HG02759 (cell line): Measurements from ENCODE around the gene PITPNC1.
"Not testable (repeated sequence)": the region's sequence is repeated elsewhere in the genome, so short reads cannot be mapped to it uniquely, and the experiment has no call there.

Experiments
- ATAC-seq: cut with Tn5 transposase; IDR thresholded peaks from one replicate; pipeline ENCODE4 v1.9.1; 2021; ENCODE audit warnings: mild to moderate bottlenecking, moderate library complexity; ENCODE audit not compliant: unreplicated experiment

Gene PITPNC1

GRCh38 chr17:67503739-67504138, 126.7 kb downstream of the PITPNC1 start:
- no peak for ATAC-seq

- ATAC-seq: no peak
These were observed 127.1 kb downstream of the PITPNC1 start for GRCh38 chr17:67504182-67504581.

GRCh38 chr17:67506966-67507365, 129.9 kb downstream of the PITPNC1 start:
- ATAC-seq: no peak

DNA sequence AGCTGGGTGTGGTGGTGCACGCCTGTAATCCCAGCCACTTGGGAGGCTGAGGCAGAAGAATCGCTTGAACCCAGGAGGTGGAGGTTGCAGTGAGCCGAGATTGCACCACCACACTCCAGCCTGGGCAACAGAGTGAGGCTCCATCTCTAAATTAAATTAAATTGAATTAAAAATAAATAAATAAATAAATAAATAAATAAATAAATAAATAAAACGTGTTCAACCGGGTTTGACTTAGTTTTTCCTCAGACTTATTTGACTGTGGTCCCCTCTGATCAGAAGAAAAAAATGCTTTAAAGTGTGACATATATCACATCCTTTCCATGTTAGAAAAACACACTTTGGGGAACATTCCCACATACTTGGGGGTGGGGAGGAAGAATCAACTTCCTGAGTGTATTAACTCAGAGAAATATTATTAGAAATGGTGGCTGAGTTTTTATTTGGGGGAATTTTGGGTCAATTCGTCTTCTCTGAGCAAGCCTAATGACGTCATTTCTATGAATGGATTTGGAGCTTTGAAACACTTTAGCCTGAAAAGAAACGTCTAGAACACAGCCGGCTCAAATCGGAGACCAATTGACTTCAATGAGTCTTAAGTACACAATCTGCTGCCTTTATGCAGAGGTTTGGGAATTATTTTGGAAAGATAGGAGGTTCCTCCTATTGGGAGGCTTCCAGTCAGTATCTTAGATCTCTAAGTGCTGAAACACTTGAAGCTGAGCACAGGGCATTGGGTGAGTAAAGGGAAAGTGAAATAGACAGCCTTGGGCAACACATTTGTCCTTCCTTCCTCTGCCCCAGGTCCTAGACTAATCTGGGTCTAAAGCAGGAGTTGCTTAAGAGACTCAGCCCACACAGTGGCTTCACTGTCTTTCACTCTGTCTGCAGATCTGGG, 132.6 kb downstream of the PITPNC1 start:
- ATAC-seq: no peak

GRCh38 chr17:67511012-67511411, 133.9 kb downstream of the PITPNC1 start:
- no peak for ATAC-seq

- ATAC-seq: no peak
These were observed 134.7 kb downstream of the PITPNC1 start for GRCh38 chr17:67511804-67512203.

DNA sequence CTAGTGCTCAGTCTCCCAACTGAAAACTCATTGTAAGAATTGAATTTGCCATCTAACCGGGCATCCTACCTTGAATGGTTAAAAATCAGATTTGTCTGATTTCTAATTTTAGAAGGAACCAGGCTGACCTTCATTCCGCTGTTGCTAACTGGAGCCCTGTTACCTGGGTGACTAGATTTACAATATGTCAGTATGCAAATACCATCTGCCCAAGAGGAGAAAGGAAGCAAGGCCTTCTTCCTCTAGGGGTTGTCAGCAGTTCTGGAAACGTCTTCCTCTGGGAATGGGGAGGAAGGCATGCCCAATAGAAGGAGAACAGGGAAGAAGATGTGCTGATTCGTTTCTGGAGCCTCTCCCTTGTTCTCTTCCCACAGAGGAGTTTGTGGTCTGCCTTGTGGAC, 137.9 kb downstream of the PITPNC1 start:
- no peak for ATAC-seq

- ATAC-seq: no peak
These were observed 138.5 kb downstream of the PITPNC1 start for GRCh38 chr17:67515490-67516083.

GRCh38 chr17:67516571-67516970, 139.5 kb downstream of the PITPNC1 start:
- not testable (repeated sequence) for ATAC-seq

DNA sequence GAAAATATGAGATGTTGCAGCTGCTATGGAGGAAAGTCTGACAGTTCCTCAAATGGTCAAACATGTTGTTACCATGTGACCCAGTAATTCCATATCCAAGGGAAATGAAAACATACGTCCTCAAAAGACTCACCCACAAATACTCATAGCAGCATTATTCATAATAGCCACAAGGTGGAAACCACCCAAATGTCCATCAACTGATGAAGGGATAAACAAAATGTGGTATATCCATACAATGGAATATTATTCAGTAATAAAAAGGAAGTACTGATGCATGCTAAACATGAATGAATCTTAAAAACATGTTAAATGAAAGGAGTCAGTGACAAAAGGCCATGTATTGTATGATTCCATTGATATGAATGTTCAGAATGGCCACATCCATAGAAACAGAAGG, 140.2 kb downstream of the PITPNC1 start:
- no peak for ATAC-seq

DNA sequence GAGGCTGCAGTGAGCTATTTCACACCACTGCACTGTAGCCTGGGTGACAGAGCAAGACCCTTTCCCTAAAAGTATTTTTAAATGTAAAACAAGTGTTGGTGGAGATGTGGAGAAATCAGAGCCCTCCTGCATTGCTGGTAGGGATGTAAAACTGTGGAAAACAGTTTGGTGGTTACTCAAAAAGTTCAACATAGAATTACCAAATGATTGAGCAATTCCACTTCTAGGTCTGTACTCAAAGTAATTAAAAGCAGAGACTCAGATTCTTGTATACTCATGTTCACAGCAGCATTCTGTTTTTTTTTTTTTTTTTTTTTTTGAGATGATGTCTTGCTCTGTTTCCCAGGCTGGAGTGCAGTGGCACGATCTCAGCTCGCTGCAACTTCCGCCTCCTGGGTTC, 141.8 kb downstream of the PITPNC1 start:
- ATAC-seq: no peak

DNA sequence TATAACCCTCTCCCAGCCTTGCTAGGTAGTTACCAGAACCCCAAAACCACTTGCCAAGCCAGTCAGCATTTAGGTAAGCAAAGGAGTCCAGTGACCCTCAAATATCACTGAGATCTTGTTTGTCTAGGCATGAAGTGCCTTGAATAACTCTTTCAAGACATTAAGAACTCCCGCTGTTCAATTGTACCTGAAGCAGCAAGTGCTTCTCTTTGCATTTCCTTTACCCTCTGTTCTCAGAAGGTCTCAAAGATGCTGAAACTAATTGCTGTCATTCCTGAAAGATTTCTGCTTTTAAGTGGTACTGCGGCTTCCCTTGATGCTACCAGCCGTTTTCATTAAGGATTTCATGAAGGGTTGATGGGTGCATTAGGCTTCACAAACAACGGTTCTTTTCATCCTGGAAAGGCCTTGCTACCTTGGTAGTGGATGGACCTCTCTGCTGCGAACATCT, 142.7 kb downstream of the PITPNC1 start:
- ATAC-seq: no peak

GRCh38 chr17:67520252-67520906, 143.3 kb downstream of the PITPNC1 start:
- no peak for ATAC-seq

GRCh38 chr17:67520916-67521774, 144.1 kb downstream of the PITPNC1 start:
- no peak for ATAC-seq

DNA sequence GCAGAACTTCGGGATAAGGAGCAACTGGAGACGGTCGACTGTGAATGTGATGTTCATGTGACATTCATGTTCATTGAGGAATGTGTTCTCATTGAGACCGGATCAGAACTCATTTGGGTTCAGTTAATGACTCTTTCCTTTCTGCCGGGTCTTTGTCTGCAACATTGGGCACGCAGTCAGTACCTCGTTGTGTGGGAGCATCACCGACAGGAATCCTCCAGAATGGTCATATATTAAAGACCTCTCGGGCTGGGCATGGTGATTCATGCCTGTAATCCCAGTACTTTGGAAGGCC, 144.6 kb downstream of the PITPNC1 start:
- ATAC-seq: no peak

DNA sequence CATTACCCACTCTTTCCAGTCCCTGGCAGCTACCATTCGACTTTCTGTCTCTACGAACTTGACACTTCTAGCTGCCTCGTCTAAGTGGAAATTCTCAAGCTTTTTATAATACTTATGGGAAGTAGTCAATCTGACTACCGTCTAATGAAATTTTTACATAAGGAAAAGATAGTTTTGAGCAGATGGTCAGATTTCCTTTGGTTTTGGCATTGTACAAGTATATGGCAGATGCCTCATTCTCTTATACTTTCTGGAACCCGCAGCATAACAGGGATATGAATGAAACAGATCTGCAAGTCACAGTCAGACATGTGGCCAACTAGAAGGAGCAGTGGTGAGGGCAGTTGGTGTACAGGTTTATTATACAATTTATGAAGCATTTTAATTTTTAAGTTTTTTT, 146.0 kb downstream of the PITPNC1 start:
- no peak for ATAC-seq

DNA sequence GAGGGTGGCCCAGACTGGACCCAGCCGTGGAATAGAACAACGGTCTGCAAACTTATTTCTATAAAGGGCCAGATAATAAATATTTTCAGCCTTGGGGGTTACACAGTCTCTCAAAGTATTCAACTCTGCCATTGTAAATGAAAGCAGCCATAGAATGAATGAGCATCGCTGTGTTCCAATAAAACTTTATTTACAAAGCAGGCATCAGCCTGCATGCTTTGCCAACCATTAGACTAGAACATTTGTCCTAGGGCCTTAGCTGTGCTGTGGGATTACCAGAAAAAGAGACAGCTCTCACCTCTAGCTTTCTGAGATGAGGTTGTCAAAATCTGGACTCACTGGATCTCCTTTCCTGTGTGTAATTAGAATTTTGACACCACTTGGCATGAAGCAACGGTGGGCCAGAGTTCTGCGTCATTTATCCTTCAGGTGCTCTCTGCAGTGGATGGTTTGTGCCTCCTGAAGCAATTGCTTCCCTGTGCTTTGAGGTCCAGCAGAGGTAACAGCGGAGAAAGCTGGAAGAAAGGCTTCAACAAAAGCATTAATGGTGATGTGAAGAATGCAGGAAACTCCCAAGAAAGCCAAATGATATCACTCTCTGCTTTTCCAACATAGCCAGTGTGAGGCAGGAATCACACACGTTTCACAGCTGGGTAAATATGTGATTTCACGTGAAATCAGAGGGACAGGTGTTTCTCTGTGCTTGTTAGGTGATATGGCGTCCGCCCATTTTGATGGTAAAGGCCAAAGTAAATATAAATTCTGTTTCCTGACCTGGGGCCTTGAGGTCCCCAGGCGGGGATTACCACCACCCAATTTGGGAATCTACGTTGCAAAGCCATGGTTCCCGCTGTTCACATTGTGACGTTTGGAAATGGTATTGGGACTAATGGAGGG, 148.4 kb downstream of the PITPNC1 start:
- ATAC-seq: no peak

DNA sequence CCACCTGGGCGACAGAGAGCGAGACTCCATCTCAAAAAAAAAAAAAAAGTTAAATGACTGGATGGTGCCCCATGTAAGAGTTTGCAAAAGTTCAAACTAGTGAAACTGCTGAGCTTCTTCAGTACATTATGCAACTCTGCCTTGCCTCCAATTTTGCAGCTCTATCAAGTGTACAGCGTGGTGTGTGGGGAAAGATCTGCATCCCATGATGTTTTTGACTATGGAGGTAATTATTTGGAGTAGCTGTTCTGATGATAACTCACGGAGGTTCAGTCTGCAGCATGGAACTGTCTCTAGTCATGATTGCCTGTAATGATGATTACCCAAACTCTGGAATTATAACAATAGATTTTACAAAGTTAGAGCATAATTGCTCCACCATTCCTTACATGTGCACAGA, 149.6 kb downstream of the PITPNC1 start:
- ATAC-seq: no peak

- ATAC-seq: no peak
These were observed 151.8 kb downstream of the PITPNC1 start for GRCh38 chr17:67528751-67529436.
